ENCODE data around the gene GLIS1. TPM values are rescaled to one million over a fixed set of nuclear protein-coding genes. Genes with fewer than 3 reads are reported as not detected.
A peak's percentile ranks its signal among the peaks of the same experiment; 100 is the strongest.
"Not testable (repeated sequence)": the region's sequence is repeated elsewhere in the genome, so short reads cannot be mapped to it uniquely, and the experiment has no call there.

GLIS1 gene
- total RNA-seq, 4 donors from 2014 or later: 0.63 to 2.4 (median 1.0) TPM

GRCh38 chr1:53556657-53557227 is 182.2 kb downstream of the GLIS1 start:
- no peak overlapping the region for H3K4me3 ChIP-seq (ENCODE audit: low read depth, poor library complexity, severe bottlenecking)
- DNase-seq (ENCODE audit: low spot score in 2 of 2): peak in 1 of 2 donors; percentile 68
- 92 to 98% methylated on average over 3 of the region's 3 CpGs for WGBS, 2 donors
- TF ChIP-seq CTCF (IDR thresholded peaks at IDR 0.05): no peak
- TF ChIP-seq POLR2A (IDR thresholded peaks at IDR 0.05): no peak
- intact Hi-C loops (cut with DNase I; ENCODE audit: low total_unique reads): no loop called here

GRCh38 chr1:53555620-53556326 is 183.2 kb downstream of the GLIS1 start:
- 88 to 94% methylated on average over 2 of the region's 2 CpGs for WGBS, 2 donors
- DNase-seq (ENCODE audit: low spot score in 2 of 2); intact Hi-C loops (cut with DNase I; ENCODE audit: low total_unique reads); H3K4me3 ChIP-seq (ENCODE audit: low read depth, poor library complexity, severe bottlenecking): not testable (repeated sequence)

GRCh38 chr1:53554592-53555305 is 184.2 kb downstream of the GLIS1 start:
- peak in 1 of 2 donors; percentile 78 for DNase-seq (ENCODE audit: low spot score in 2 of 2)
- WGBS, 2 donors: 94 to 95% methylated on average over 10 to 11 of the region's 11 CpGs
- intact Hi-C loops (cut with DNase I; ENCODE audit: low total_unique reads): no loop called here
- H3K4me3 ChIP-seq (ENCODE audit: low read depth, poor library complexity, severe bottlenecking): no peak overlapping the region
- TF ChIP-seq CTCF (IDR thresholded peaks at IDR 0.05) (no peak), POLR2A (IDR thresholded peaks at IDR 0.05) (no peak)

- TF ChIP-seq CTCF (IDR thresholded peaks at IDR 0.05) (no peak), POLR2A (IDR thresholded peaks at IDR 0.05) (no peak)
- peak in 1 of 2 donors; percentile 72 for DNase-seq (ENCODE audit: low spot score in 2 of 2)
- no peak overlapping the region for H3K4me3 ChIP-seq (ENCODE audit: low read depth, poor library complexity, severe bottlenecking)
- intact Hi-C loops (cut with DNase I; ENCODE audit: low total_unique reads): no loop called here
- 85 to 88% methylated on average over 8 of the region's 8 CpGs for WGBS, 2 donors
Measured at GRCh38 chr1:53553734-53554509, 185.0 kb downstream of the GLIS1 start.

- H3K4me3 ChIP-seq (ENCODE audit: low read depth, poor library complexity, severe bottlenecking): no peak overlapping the region
- no peak for TF ChIP-seq CTCF (IDR thresholded peaks at IDR 0.05)
- TF ChIP-seq POLR2A (IDR thresholded peaks at IDR 0.05): no peak
- WGBS, 2 donors: 92 to 96% methylated on average over 10 of the region's 10 CpGs
- peak in 1 of 2 donors; percentile 70 for DNase-seq (ENCODE audit: low spot score in 2 of 2)
- intact Hi-C loops (cut with DNase I; ENCODE audit: low total_unique reads): no loop called here
Measured at GRCh38 chr1:53552981-53553733, 185.8 kb downstream of the GLIS1 start.

Data from lower leg skin (tissue), 4 donors.